ENCODE data around the gene SDF4. TPM values are rescaled to one million over a fixed set of nuclear protein-coding genes. Genes with fewer than 3 reads are reported as not detected.
A peak's percentile ranks its signal among the peaks of the same experiment; 100 is the strongest.

Gene SDF4
- total RNA-seq, 1 experiment from 2014 or later = 87.1 TPM

DNA sequence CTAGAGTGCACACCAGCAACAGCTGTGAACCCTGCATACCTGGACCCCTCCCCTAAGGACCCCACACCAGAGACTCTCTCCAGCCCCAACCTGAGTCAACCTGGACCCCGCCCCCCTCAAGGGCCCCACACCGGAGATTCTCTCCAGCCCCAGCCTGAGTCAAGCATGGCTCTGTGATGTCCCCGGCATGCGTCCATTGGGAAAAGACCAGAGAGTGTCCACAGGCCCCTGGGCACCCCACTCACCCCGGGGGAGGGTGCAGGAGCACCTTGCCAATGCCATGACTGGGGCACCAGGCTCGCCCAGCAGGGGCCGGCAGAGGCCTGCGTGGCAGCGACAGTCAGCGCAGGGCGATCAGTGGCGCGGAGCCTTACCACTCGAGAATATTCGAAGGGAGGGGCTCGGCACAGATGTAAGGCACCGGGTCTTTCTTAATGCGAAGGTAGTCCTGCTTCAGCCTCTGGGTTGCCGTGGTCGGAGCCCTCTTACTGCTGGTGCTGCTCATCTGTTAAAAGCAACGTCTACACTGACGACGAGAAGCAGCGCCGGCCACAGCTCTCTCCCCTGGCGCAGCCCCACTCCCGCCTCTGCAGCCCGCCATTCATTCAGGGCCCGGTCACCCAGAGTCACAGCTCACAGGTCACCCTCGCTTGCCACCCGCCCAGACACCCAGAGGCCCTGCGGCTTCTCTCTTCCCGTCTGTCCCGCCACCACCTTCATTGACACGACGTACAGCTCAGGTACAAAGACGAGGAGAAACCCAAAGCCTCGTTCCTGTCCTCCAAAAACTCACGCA lies 35.9 kb upstream of the SDF4 start:
- peaks cover 52% of the 10 kb centered on the region for H3K36me3 ChIP-seq
- H3K27me3 ChIP-seq = no peaks in the 10 kb centered on the region
- no peak for DNase-seq
- H3K4me1 ChIP-seq = peaks cover 4% of the 10 kb centered on the region; the same call in 1 of the 2 replicates
- no peak overlapping the region for H3K4me3 ChIP-seq
- H3K9me3 ChIP-seq (replicated peaks) = no peaks in the 10 kb centered on the region
- no peak overlapping the region for H3K27ac ChIP-seq

DNA sequence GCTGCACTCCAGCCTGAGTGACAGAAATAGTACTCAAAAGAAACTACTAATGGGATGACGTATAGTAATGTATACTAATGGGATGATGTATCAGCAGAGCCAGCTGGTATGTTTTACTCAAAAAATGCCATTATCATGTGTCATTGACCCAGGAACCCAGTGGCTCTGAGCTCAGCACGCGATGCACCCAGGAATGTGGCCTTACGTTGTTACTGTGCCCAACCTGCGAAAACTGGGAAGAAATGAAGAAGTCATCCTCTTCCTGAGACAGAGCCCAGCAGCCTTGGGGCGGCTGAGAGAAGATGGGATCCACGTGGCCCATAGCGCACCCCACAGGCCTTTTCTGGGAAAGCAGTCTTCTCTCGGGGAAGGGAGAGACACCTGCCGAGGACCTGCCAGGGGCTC lies 33.1 kb upstream of the SDF4 start:
- Histone ChIP-seq H3K27me3 (no peaks in the 10 kb centered on the region), H3K9me3 (replicated peaks) (no peaks in the 10 kb centered on the region), H3K4me3 (no peak overlapping the region), H3K36me3 (peaks cover 73% of the 10 kb centered on the region), H3K4me1 (peaks cover 4% of the 10 kb centered on the region; the same call in 1 of the 2 replicates), H3K27ac (peak overlapping the region; percentile 39)
- peak in 1 of 2 experiments; percentile 52 for DNase-seq

GRCh38 chr1:1264026-1264425 lies 32.2 kb upstream of the SDF4 start:
- Histone ChIP-seq H3K36me3 (peaks cover 79% of the 10 kb centered on the region), H3K27ac (no peak overlapping the region)
- DNase-seq = no peak

GRCh38 chr1:1262758-1263157 lies 31.0 kb upstream of the SDF4 start:
- DNase-seq = no peak
- no peak overlapping the region for H3K4me3 ChIP-seq
- peaks cover 4% of the 10 kb centered on the region; the same call in 1 of the 2 replicates for H3K4me1 ChIP-seq
- H3K27ac ChIP-seq = no peak overlapping the region
- H3K36me3 ChIP-seq = peaks cover 78% of the 10 kb centered on the region
- H3K27me3 ChIP-seq = no peaks in the 10 kb centered on the region
- no peaks in the 10 kb centered on the region for H3K9me3 ChIP-seq (replicated peaks)

More at GRCh38 chr1:1264026-1264425, 32.2 kb upstream of the SDF4 start:
- Histone ChIP-seq H3K4me3 (no peak overlapping the region), H3K4me1 (peaks cover 4% of the 10 kb centered on the region; the same call in 1 of the 2 replicates), H3K9me3 (replicated peaks) (no peaks in the 10 kb centered on the region), H3K27me3 (no peaks in the 10 kb centered on the region)

DNA sequence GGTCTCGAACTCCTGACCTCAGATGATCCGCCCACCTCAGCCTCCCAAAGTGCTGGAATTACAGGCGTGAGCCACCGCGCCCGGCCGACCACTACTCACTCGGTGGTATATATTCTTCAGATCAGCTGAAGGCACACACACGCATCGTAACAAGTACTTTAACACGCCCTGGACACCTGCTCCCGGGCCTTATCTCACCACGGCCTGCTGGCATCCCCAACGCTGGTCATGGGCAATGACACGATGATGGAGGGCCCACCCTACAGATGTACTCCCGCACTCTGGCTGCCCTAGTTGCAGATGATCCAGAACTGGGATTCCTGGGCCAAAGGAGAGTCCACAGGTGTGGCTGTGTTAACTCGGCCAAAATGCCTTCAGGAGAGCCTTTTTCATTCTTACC lies 30.3 kb upstream of the SDF4 start:
- Histone ChIP-seq H3K27ac (no peak overlapping the region), H3K4me1 (peaks cover 4% of the 10 kb centered on the region; the same call in 1 of the 2 replicates), H3K27me3 (no peaks in the 10 kb centered on the region), H3K9me3 (replicated peaks) (no peaks in the 10 kb centered on the region), H3K36me3 (peaks cover 71% of the 10 kb centered on the region), H3K4me3 (no peak overlapping the region)
- DNase-seq = no peak

GRCh38 chr1:1260843-1261560 lies 29.2 kb upstream of the SDF4 start:
- Histone ChIP-seq H3K4me1 (peaks cover 4% of the 10 kb centered on the region; the same call in 1 of the 2 replicates), H3K4me3 (no peak overlapping the region), H3K27me3 (no peaks in the 10 kb centered on the region), H3K36me3 (peaks cover 70% of the 10 kb centered on the region), H3K9me3 (replicated peaks) (no peaks in the 10 kb centered on the region), H3K27ac (no peak overlapping the region)
- DNase-seq = no peak

- Histone ChIP-seq H3K36me3 (peaks cover 76% of the 10 kb centered on the region), H3K4me1 (peaks cover 3% of the 10 kb centered on the region; the same call in 1 of the 2 replicates), H3K27ac (no peak overlapping the region), H3K4me3 (no peak overlapping the region), H3K9me3 (replicated peaks) (no peaks in the 10 kb centered on the region), H3K27me3 (no peaks in the 10 kb centered on the region)
- no peak for DNase-seq
Observed at GRCh38 chr1:1259951-1260600, 28.3 kb upstream of the SDF4 start.

DNA sequence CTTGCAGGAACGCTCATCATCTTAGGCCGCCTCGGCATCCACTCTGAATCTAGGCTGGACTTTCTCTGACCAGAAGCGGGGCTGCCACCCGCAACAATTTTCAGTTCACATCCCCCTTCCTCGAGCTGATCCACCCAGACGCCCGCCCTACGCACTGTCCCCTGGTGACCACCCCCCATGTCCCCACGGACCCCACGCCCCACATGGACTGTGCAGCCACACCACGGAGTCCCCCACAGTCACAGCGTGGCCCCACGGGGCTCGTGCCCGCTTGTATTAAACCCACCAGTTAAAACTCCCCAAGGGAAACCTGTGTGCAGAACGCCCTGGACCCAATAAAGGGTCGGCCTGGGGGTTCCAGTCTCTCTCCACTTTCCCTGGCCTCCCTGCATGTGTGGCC lies 27.7 kb upstream of the SDF4 start:
- no peak overlapping the region for H3K27ac ChIP-seq
- no peak overlapping the region for H3K4me3 ChIP-seq
- no peaks in the 10 kb centered on the region for H3K27me3 ChIP-seq
- no peak for DNase-seq
- peaks cover 76% of the 10 kb centered on the region for H3K36me3 ChIP-seq
- H3K4me1 ChIP-seq = no peaks in the 10 kb centered on the region
- H3K9me3 ChIP-seq (replicated peaks) = no peaks in the 10 kb centered on the region

GRCh38 chr1:1259119-1259488 lies 27.3 kb upstream of the SDF4 start:
- H3K9me3 ChIP-seq (replicated peaks) = no peaks in the 10 kb centered on the region
- no peaks in the 10 kb centered on the region for H3K4me1 ChIP-seq
- DNase-seq = no peak
- H3K36me3 ChIP-seq = peaks cover 74% of the 10 kb centered on the region
- no peaks in the 10 kb centered on the region for H3K27me3 ChIP-seq
- H3K27ac ChIP-seq = no peak overlapping the region
- no peak overlapping the region for H3K4me3 ChIP-seq

DNA sequence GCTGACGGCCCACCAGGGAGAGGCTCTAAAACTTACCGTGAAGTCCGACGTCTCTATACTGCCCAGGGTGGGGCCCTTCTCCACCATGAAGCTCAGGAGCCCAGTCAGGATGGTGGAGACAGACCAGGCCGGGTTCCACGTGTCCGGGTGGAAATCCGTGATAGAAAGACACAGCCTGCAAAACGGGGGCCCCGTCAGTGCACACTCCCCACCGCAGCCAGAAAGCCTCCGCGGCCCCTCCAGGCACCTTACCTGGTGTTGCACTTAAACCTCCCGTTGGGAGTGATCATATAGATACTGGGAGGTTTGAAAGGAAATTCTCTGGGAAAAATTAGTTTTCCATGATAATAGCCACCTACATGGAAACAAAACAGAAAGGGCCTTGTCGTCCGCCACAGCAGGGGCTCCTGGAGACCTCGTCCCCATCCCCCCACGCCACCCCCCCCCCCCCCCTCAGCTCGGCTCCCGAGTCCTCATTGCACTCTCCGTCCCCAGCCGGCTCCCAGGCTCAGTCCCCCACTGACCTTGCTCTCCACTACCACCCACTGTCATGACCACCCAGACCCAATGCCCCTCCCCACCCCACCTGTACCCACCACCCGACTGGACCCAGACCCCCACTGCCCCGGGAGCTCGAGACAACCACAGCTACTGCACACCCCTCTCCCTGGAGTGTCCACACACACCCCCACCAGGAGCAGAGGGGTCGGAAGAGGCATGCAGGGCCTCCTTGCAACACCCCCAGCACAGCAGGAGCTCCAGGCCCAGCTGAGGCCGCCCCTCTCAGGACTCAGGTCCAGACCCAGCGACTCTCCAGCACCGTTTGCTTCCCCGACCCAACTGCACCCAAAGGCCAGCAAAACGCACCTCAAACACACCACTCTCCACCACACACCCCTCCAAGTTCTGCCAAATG lies 25.4 kb upstream of the SDF4 start:
- no peaks in the 10 kb centered on the region for H3K27me3 ChIP-seq
- DNase-seq = no peak
- no peak overlapping the region for H3K4me3 ChIP-seq
- H3K27ac ChIP-seq = no peak overlapping the region
- H3K9me3 ChIP-seq (replicated peaks) = no peaks in the 10 kb centered on the region
- peaks cover 62% of the 10 kb centered on the region for H3K36me3 ChIP-seq
- H3K4me1 ChIP-seq = no peaks in the 10 kb centered on the region

DNA sequence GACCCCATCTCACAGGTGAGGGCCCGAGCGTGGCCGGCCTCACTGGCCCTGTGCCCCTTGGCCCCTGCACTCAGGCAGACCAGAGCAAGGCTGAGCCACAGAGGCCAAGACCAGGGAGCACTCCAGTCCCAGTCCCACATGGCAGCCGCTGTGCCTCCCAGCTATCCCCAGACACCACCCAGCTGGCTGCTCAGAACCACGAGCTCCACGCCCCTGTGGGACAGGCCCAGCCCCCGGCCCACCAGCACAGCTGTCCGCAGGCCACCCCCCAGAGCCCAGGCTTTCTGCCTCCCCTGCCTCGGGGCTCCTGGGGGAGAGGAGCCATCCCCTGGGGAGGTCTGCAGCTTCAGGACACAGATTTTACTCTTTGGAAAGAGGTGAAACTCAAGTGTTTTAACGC lies 23.8 kb upstream of the SDF4 start:
- Histone ChIP-seq H3K4me3 (no peak overlapping the region), H3K9me3 (replicated peaks) (no peaks in the 10 kb centered on the region), H3K36me3 (peaks cover 46% of the 10 kb centered on the region), H3K4me1 (peaks cover 4% of the 10 kb centered on the region; the same call in 1 of the 2 replicates), H3K27ac (no peak overlapping the region), H3K27me3 (no peaks in the 10 kb centered on the region)
- DNase-seq = no peak

DNA sequence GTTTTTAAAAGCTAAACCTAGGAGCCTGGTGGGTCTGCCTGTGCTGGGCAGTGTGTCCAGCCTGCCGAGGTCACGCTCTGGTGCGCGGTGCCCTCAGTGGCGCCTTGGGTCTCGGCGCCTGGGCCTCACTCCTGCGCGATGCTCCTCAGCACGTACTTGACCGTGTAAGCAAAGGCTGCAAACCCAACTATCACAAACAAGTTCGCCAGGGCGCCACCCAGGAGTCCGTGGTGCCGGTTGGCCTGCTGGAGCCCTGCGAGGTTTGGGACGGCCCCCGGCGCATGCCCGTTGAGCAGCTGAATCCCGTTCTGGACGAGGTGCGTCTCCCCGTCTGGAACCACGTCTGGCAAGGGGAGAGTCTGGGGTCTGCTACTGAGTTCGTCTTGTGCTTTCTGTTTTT lies 23.3 kb upstream of the SDF4 start:
- Histone ChIP-seq H3K9me3 (replicated peaks) (no peaks in the 10 kb centered on the region), H3K4me1 (peaks cover 4% of the 10 kb centered on the region; the same call in 1 of the 2 replicates), H3K36me3 (peaks cover 41% of the 10 kb centered on the region), H3K27me3 (no peaks in the 10 kb centered on the region), H3K27ac (no peak overlapping the region), H3K4me3 (no peak overlapping the region)
- no peak for DNase-seq

DNA sequence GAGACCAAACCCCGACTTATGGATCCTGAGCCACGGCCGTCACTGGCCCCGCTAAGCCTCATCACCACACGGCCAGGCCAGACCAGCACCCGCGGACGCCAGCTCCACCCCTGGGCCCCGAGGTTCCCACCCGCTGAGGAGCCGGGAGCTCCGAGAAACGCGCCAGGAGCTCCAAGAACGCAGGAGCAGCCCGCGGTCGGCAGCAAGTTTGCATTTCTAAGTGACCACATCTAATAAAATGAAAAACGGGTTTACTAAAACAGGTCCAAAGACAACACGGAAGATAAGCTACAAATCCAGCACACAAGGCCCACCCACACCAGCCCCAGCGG lies 22.8 kb upstream of the SDF4 start:
- H3K9me3 ChIP-seq (replicated peaks) = no peaks in the 10 kb centered on the region
- H3K4me3 ChIP-seq = no peak overlapping the region
- H3K27me3 ChIP-seq = no peaks in the 10 kb centered on the region
- DNase-seq = no peak
- peaks cover 38% of the 10 kb centered on the region for H3K36me3 ChIP-seq
- peaks cover 4% of the 10 kb centered on the region; the same call in 1 of the 2 replicates for H3K4me1 ChIP-seq
- H3K27ac ChIP-seq = no peak overlapping the region

DNA sequence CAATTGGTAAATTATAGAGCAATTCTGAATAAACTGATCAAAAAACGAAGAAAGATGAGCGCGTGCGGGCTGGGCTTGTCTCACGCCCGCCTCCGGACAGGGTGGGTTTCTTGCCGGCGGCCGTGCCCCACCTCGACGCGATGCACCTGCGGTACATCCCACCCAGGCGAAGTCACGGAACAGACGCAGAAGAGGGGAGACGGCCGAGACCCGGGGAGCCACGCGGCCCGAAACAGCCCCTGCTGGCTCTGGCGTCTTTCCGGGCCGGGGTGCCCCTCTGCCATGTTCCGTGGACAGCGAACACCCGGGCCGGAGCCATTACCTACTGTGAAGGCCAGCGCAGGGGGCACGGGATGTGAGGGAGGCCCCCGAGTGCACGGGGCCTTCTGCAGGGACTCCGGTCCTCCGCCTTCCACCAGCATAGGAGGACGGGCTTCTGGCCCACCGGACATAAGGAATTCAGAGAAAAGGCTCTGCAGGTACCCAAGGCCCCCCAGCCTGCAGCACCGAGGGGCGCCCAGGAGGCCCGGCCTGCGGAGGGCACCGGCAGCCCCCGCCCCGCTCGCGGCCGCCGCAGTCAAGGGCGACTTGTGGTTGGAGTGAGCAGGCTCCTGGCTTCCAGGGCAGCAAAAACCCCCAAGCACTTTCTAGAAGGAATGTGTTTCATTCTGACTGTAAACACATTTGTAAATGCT lies 22.3 kb upstream of the SDF4 start:
- no peaks in the 10 kb centered on the region for H3K27me3 ChIP-seq
- H3K9me3 ChIP-seq (replicated peaks) = no peaks in the 10 kb centered on the region
- peaks cover 4% of the 10 kb centered on the region; the same call in 1 of the 2 replicates for H3K4me1 ChIP-seq
- no peak overlapping the region for H3K4me3 ChIP-seq
- no peak for DNase-seq
- peaks cover 35% of the 10 kb centered on the region for H3K36me3 ChIP-seq
- no peak overlapping the region for H3K27ac ChIP-seq
